Small intestine (tissue), 7 donors: ENCODE data around the gene MALRD1. TPM values are rescaled to one million over a fixed set of nuclear protein-coding genes. Genes with fewer than 3 reads are reported as not detected.
A peak's percentile ranks its signal among the peaks of the same experiment; 100 is the strongest.

Source experiments
- DNase-seq, 2 donors: peaks; one replicate each; pipeline versions ENCODE4 v3.0.0 to v3.0.0-alpha.2; 2013
- FAIRE-seq: peaks from 2 replicates; lab custom pipeline; 2012; peaks lifted over from hg19 to GRCh38; lab: Jason Lieb, UNC
- H3K27ac ChIP-seq, 3 donors: one replicate each; pipeline ENCODE4 v1.5.1; 2013; ENCODE audit warnings: low read length in 2 of 3, mild to moderate bottlenecking in 2 of 3, control low read depth in 1 of 3, inconsistent platforms in 1 of 3, low read depth in 1 of 3, moderate library complexity in 1 of 3
- H3K27me3 ChIP-seq, 3 donors: one replicate each; pipeline ENCODE4 v1.6.1; 2013; ENCODE audit warnings: low read length in 3 of 3, inconsistent platforms in 1 of 3; ENCODE audit not compliant: control insufficient read depth in 3 of 3, insufficient read depth in 3 of 3
- H3K36me3 ChIP-seq, 3 donors: one replicate each; pipeline ENCODE4 v1.6.1; 2013; ENCODE audit warnings: low read length in 3 of 3, inconsistent platforms in 1 of 3, low read depth in 1 of 3, mild to moderate bottlenecking in 1 of 3, moderate library complexity in 1 of 3; ENCODE audit not compliant: control insufficient read depth in 3 of 3, insufficient read depth in 2 of 3
- H3K4me1 ChIP-seq, 3 donors: one replicate each; pipeline ENCODE4 v1.6.1; 2013; ENCODE audit warnings: low read length in 2 of 3, inconsistent platforms in 1 of 3, low read depth in 1 of 3, mild to moderate bottlenecking in 1 of 3, moderate library complexity in 1 of 3; ENCODE audit not compliant: control insufficient read depth in 3 of 3, insufficient read depth in 2 of 3
- H3K4me3 ChIP-seq, 3 donors: one replicate each; pipeline ENCODE4 v1.5.1; 2013; ENCODE audit warnings: low read length in 3 of 3, control low read depth in 1 of 3, inconsistent platforms in 1 of 3, low read depth in 1 of 3, mild to moderate bottlenecking in 1 of 3, moderate library complexity in 1 of 3
- H3K9me3 ChIP-seq, 2 donors: one replicate each; pipeline ENCODE4 v1.6.1; 2013; ENCODE audit warnings: low read depth in 1 of 2, low read length in 1 of 2; ENCODE audit not compliant: control insufficient read depth in 2 of 2, insufficient read depth in 1 of 2
- WGBS, 3 donors: extraction: QIAGEN DNeasy Blood & Tissue Kit; methylation state at CpG; one replicate each; pipeline ENCODE4 v1.1.7; 2013; 5-methylcytosine and 5-hydroxymethylcytosine counted together
- polyA plus RNA-seq, 4 donors: library from polyadenylated mRNA; stranded (reverse) in 3 of 4; unstranded in 1 of 4; fragments of 200-250 nt in 3 of 4; fragments of 120-200 nt in 1 of 4; gene quantifications; one replicate each; pipeline versions ENCODE4 v1.2.1 to v1.2.3, GENCODE V29; 2013
- donor health status: healthy with polysubstance abuse.
- donor health status: control.
- donor health status: control.
- donor health status: Bipolar disorder and iron deficiency.
- donor health status: healthy.

The MALRD1 gene
- polyA plus RNA-seq, 4 donors, result 21.2 to 201 (median 35.0) TPM

GRCh38 chr10:19195698-19196097 is 147.1 kb downstream of the MALRD1 start:
- Histone ChIP-seq H3K4me1 (peaks cover 0 to 4% (median 0%) of the 10 kb centered on the region in 3 donors), H3K9me3 (no peaks in the 10 kb centered on the region), H3K27ac (no peak overlapping the region), H3K36me3 (peaks cover 0 to 5% (median 0%) of the 10 kb centered on the region in 3 donors), H3K27me3 (no peaks in the 10 kb centered on the region), H3K4me3 (no peak overlapping the region)
- FAIRE-seq (no peak), DNase-seq (no peak)
- 81 to 85% (median 82%) methylated on average over 5 of the region's 5 CpGs for WGBS, 3 donors

GRCh38 chr10:19200211-19200610 is 151.6 kb downstream of the MALRD1 start:
- no peak for FAIRE-seq
- WGBS, 3 donors, result 17 to 44% (median 36%) methylated on average over 2 of the region's 2 CpGs

GRCh38 chr10:19204246-19204917 is 155.8 kb downstream of the MALRD1 start:
- H3K27ac ChIP-seq, result no peak overlapping the region
- WGBS, 3 donors, result 83 to 89% (median 83%) methylated on average over 5 of the region's 5 CpGs
- H3K9me3 ChIP-seq, result no peaks in the 10 kb centered on the region
- no peak for FAIRE-seq
- peaks cover 0 to 4% (median 0%) of the 10 kb centered on the region in 3 donors for H3K4me1 ChIP-seq
- DNase-seq, result no peak
- H3K4me3 ChIP-seq, result no peak overlapping the region
- H3K36me3 ChIP-seq, result peaks cover 0 to 14% (median 11%) of the 10 kb centered on the region in 3 donors
- H3K27me3 ChIP-seq, result no peaks in the 10 kb centered on the region

More at GRCh38 chr10:19200211-19200610, 151.6 kb downstream of the MALRD1 start:
- Histone ChIP-seq H3K36me3 (peaks cover 0 to 9% (median 3%) of the 10 kb centered on the region in 3 donors), H3K4me3 (no peak overlapping the region), H3K27me3 (no peaks in the 10 kb centered on the region), H3K27ac (no peak overlapping the region), H3K9me3 (no peaks in the 10 kb centered on the region), H3K4me1 (peaks cover 0 to 4% (median 0%) of the 10 kb centered on the region in 3 donors)
- peak; percentile 50 to 74 for DNase-seq

GRCh38 chr10:19209319-19209718 is 160.7 kb downstream of the MALRD1 start:
- Histone ChIP-seq H3K27me3 (no peaks in the 10 kb centered on the region), H3K4me1 (no peaks in the 10 kb centered on the region), H3K9me3 (no peaks in the 10 kb centered on the region), H3K27ac (no peak overlapping the region), H3K36me3 (peaks cover 0 to 20% (median 14%) of the 10 kb centered on the region in 3 donors), H3K4me3 (no peak overlapping the region)
- WGBS, 3 donors, result 69 to 80% (median 74%) methylated on average over 3 of the region's 3 CpGs
- DNase-seq (no peak), FAIRE-seq (no peak)

GRCh38 chr10:19212590-19212989 is 164.0 kb downstream of the MALRD1 start:
- DNase-seq (no peak), FAIRE-seq (no peak)
- 60 to 62% (median 61%) methylated on average over 5 of the region's 5 CpGs for WGBS, 3 donors
- no peak overlapping the region for H3K4me3 ChIP-seq
- H3K9me3 ChIP-seq, result no peaks in the 10 kb centered on the region
- H3K27ac ChIP-seq, result no peak overlapping the region
- no peaks in the 10 kb centered on the region for H3K4me1 ChIP-seq
- peaks cover 0 to 16% (median 9%) of the 10 kb centered on the region in 3 donors for H3K36me3 ChIP-seq
- H3K27me3 ChIP-seq, result no peaks in the 10 kb centered on the region

GRCh38 chr10:19221216-19221615 is 172.6 kb downstream of the MALRD1 start:
- Histone ChIP-seq H3K27ac (no peak overlapping the region), H3K4me3 (no peak overlapping the region), H3K27me3 (no peaks in the 10 kb centered on the region), H3K36me3 (peaks cover 0 to 8% (median 4%) of the 10 kb centered on the region in 3 donors), H3K4me1 (no peaks in the 10 kb centered on the region), H3K9me3 (no peaks in the 10 kb centered on the region)
- DNase-seq (no peak), FAIRE-seq (no peak)
- WGBS, 3 donors, result 82 to 97% (median 84%) methylated on average over 3 of the region's 3 CpGs

GRCh38 chr10:19226025-19226424 is 177.4 kb downstream of the MALRD1 start:
- no peaks in the 10 kb centered on the region for H3K27me3 ChIP-seq
- H3K36me3 ChIP-seq, result peaks cover 0 to 2% (median 2%) of the 10 kb centered on the region in 3 donors
- no peak overlapping the region for H3K4me3 ChIP-seq
- FAIRE-seq (no peak), DNase-seq (no peak)
- no peaks in the 10 kb centered on the region for H3K9me3 ChIP-seq
- 87 to 94% (median 92%) methylated on average over 2 of the region's 2 CpGs for WGBS, 3 donors
- no peaks in the 10 kb centered on the region for H3K4me1 ChIP-seq
- no peak overlapping the region for H3K27ac ChIP-seq

- FAIRE-seq, result no peak
- 66 to 85% (median 75%) methylated on average over 1 of the region's 1 CpG for WGBS, 3 donors
Measured at GRCh38 chr10:19231034-19231433, 182.4 kb downstream of the MALRD1 start.

More at GRCh38 chr10:19231034-19231433, 182.4 kb downstream of the MALRD1 start:
- Histone ChIP-seq H3K27ac (no peak overlapping the region), H3K36me3 (peaks cover 0 to 4% (median 2%) of the 10 kb centered on the region in 3 donors), H3K27me3 (no peaks in the 10 kb centered on the region), H3K4me1 (no peaks in the 10 kb centered on the region), H3K9me3 (peaks cover 0 to 6% of the 10 kb centered on the region in 2 donors), H3K4me3 (no peak overlapping the region)
- DNase-seq, result no peak
